Stimulated activated CD4-positive, alpha-beta T cell treated with anti-CD3 and anti-CD28 coated beads, TNF-alpha, amount 100 ng/mL, for 1 hour (primary cell): ENCODE measurements around the gene SKP1.
"Not testable (repeated sequence)": the region's sequence is repeated elsewhere in the genome, so short reads cannot be mapped to it uniquely, and the experiment has no call there.

Experiments used
- DNase-seq, 3 donors: peaks; one replicate each; pipeline ENCODE4 v3.0.0-alpha.2; 2020; ENCODE audit warnings: low read depth in 3 of 3, low spot score in 1 of 3

Gene SKP1

DNA sequence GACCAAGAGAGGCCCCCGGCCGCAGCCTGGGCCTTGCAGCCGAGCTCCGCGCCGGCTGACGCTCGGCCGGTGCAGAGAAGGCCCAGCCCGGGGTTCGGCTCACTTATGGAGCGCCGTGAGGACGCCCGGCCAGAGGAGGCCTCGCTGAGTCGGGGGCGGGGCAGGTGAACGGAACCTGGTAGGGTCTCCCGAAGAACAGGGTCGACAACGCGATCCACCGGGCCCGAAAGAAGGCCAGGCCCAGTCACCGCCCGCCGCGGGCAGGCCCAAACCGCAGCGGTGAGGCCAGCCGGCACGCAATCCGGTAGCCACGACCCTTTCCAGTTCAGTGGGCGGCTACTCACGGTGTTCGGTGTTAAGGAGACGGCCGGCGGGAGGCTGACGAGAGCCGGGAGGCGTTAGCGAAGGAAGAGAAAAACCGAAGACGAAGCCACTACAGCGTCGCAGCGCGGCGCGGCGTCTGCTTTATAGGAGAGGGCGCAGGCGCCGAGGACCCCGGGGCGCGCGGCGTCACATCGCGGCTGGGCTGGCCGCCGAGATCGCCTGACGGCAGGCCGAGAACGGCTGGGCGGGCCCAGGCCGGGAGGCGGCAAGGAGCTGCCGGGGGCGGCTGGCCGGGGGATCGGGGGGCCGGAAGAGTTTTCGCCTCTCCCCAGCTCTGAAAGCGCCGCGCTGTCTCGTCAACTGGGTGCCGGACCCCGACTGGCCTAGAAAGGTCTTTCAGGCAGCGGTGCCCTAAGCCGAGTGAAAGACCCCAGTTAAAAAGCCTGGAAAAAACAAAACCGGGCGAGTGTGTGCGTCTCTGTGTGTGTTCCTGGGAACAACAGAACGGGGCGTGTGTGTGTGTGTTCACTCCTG, at the start of gene SKP1:
TSS of gene SKP1 (minus strand) at position 440 of the 858 bp plus-strand sequence. CDS start 2,928 bp downstream, outside the sequence.
- peak; percentile 69 to 79 (median 78) for DNase-seq

DNA sequence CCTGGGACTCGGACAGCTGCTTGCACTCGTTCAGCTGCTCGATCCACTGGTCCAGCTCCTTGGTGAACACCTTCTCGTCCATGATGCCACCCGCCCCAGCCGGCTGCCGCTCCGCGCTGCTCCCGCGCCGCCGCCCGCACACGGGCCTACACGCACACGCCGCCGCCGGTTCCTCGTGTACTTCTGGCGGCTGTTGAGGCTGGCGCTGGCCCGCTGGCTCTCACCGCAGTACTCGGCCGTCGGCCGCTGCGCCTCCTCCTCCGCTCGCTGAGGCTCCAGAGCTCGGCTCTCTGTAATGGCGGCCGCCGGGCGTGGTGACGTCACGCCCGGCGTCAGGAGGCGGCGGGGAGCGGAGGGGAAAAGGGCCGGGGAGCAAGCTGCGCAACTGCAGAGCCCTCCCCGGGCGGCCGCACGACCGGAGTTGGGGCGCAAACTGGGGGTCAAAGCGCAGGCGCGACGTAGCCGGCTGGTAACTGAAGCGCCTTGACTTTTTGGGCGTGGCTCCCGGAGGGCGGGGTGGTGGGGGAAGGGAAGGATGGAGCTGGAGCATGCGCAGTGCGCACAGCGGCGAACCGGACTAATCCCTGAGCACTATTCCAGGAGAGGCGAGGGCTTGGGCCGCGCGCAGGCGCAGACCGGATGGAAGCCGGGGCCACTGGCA, 49.2 kb upstream of the SKP1 start, which contains the start of gene PPP2CA:
TSS of gene PPP2CA (minus strand) at position 294 of the 661 bp plus-strand sequence. CDS start at position 82, 212 bp downstream.
- DNase-seq: peak; percentile 98 to 99 (median 99)

DNA sequence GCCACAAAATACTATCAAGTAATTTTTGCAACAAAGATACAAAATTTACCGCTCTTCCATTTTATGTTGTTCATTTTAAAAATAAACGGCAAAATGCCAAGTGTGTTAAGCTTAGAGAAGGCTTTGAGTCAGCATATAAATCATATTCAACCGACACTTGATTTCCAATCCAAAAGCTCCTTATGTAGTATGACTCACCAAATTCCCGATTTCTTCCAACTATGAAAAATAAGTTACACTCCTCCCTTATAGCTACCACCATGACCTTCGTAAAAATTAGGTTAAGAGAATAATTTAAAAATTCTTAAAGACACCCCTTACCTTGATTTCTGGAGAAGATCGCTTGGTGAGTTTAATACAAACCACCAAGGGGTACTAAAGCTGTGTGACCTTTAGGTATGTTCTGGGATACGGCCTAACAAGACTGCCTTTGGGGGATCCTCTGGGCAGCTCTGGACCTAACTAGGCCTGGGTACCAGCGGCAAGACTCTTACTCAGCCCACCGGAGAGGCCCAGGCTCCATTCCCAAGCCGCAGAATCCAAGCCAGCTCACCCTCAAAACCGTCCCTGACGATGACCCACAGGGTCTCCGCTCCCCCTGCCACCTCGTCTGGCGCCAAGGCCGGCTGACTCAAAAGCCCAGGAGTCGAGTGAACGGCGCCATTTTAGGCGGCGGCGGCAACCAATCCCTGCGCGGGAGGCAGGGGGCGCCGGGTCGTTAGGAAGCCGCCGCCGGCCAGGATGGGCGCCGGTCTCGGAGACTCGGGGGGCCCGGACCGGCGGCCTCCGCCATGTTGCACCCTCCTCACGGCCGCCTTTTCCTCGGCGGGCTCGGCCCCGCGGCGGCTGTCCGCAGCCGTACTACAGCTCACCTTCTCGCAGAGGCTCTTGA, 48.4 kb upstream of the SKP1 start:
- DNase-seq: peak in 2 of 3 donors; percentile 18 to 54

DNA sequence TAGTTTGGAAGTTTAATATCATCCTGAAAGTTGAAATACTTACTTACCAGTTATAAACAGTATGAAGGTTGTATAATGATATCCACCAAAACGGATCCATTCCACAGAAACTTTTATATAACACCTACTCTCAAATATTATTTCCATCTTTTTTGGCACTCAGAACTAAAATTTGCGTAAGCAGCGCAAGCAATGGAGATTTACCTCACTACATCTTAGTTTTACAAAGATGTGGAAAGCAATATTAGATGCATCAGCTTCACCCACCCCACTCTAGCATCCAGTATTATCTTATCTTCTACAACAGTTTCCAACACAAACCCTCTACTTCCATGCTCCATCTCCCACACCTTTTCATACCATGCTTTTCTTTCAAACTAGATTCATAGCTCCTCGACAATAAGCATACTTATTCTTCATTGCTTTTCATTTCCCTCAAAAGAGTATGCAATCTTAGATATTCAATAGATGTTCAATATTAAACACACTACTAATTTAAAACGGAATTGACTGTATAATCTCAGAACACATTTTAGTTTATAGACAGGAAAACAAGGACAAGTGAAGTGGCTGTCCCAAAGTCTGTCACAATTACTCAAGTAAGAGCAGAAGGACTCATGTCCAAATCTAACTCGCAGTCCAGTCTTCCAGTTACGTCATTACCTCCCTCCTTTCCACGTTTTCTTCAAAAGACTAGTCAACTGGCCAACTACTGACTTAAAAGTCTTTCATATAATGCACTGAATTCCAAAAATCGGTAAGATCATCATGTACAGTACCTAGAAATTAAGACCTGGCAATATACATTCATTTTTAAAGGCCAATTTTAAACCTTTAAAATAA, 46.9 kb upstream of the SKP1 start:
- DNase-seq: no peak

- DNase-seq: not testable (repeated sequence)
Observed at GRCh38 chr5:134221690-134222089, 44.9 kb upstream of the SKP1 start.

- DNase-seq: no peak
Observed at GRCh38 chr5:134215757-134216156, 39.0 kb upstream of the SKP1 start.

GRCh38 chr5:134211263-134212031, 34.7 kb upstream of the SKP1 start:
- DNase-seq: not testable (repeated sequence)

- DNase-seq: no peak
Observed at GRCh38 chr5:134209477-134210245, 32.9 kb upstream of the SKP1 start.

DNA sequence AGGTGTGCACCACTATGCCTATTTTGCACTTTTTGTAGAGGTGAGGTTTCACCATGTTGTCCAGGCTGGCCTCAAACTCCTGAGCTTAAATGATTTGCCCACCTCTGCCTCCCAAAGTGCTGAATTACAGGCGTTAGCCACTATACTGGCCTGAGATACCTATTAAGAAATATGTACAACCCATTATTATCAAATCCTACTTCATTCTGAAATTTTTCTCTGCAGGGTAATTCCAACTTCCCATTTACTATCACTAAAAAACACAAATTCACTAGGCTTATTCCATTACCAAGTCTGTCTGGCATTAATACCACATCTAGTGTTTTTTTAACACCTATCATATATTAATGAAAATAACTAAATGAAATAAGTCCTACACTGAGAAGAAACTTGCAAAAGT, 30.9 kb upstream of the SKP1 start:
- DNase-seq: no peak

- no peak for DNase-seq
Observed at GRCh38 chr5:134206627-134207160, 29.9 kb upstream of the SKP1 start.

GRCh38 chr5:134204575-134204974, 27.8 kb upstream of the SKP1 start:
- DNase-seq: no peak

GRCh38 chr5:134203630-134204029, 26.9 kb upstream of the SKP1 start:
- DNase-seq: no peak

DNA sequence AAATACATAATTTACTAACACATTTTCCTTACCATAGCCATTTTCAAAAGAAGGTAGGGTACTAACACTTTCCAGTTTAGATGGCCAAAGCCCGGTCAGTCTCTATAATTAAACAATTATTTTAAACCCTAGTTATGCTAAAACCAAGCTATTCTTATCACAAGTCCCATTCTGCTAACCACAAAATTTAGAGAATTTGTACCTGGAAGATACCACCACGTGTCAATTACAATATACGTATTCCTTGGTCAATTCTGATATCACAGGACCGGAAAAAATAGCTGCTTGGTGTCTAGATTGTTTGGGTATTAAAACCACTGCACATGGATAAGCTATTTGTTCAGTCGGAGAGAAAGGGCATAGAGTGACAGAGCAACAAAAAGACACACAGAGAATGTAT, 18.9 kb upstream of the SKP1 start:
- no peak for DNase-seq

GRCh38 chr5:134189031-134189430, 12.3 kb upstream of the SKP1 start:
- no peak for DNase-seq

GRCh38 chr5:134188092-134188491, 11.3 kb upstream of the SKP1 start:
- no peak for DNase-seq

GRCh38 chr5:134184155-134185135, 7.7 kb upstream of the SKP1 start:
- peak; percentile 43 to 57 (median 53) for DNase-seq

- no peak for DNase-seq
Observed at GRCh38 chr5:134183481-134183880, 6.7 kb upstream of the SKP1 start.
